Forelimb muscle (tissue), 1 donor: ENCODE data around the gene KLF12. TPM values are rescaled to one million over a fixed set of nuclear protein-coding genes. Genes with fewer than 3 reads are reported as not detected.

Experiments used
- DNase-seq: peaks from one replicate; pipeline ENCODE4 v3.0.0-alpha.2; 2013; ENCODE audit warnings: low read depth
- polyA plus RNA-seq: library from polyadenylated mRNA; unstranded; fragments of 120-200 nt; gene quantifications from one replicate; pipeline ENCODE4 v1.2.1, GENCODE V29; 2013; ENCODE audit not compliant: insufficient read length

KLF12 gene
- polyA plus RNA-seq, 1 donor: 19.5 TPM

DNA sequence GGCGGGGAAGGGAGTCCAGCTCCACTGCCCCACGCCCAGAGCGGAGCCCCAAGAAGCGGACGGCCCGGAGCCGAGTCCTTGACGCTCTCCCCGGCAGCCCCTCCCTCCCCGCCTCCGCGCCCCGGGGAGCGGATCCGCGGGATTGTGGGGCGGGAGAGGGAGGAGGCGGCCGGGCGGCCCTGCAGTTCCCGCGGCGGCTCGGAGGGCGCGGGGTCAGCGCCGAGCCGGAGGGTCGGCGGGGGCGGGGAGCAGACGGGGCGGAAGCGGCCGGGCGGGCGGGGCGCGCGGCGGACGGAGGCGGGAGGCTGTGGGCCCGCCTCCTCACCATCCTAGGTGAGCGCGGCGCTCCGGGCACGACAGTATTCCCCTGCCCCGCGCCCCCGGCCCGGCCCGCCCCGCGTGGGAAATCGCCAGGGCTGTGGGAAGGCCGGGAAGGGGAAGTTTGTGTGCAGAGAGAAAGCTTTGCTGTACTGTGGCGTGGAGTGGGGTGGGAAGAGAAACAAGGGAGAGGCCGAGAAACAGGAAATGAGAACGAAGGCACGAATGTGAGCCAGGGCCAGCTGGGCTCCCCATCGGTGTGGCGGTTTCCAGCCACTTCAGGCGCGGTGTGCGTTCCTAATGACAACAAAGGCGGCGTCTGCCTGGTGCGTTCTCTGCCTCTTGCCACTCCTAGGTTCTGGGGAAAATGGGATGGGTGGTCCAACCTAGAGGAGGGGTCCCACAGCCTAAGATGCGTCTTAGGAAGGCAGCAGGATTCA is 1.3 kb upstream of the KLF12 start:
- no peak for DNase-seq

DNA sequence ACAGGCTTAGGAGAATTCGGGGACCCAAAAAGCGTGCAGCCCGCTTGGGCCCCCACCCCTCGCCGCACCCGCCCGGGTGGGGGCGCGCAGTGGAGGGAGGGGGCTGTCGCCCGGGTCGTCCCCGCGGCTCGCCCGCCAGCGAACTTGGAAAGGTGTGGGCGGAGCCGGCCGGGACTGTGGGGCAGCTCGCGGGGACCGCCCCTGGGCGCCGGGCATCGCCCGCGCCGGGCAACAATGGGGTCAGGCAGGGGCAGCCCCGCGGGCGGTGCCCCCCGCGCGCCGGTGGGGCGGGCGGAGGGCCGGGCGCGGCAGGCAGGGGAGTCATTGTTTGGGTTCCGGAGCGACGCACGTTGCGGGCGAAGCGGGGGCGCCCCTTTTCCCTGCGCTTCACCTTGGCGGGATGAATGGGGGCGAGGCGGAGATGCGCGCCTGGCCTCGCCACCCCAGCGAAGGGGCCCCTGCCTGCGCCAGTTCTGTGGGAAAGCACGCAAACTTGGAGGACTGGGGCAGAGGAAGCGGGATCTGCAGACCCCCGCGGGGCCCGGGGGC is 647 bp upstream of the KLF12 start:
- DNase-seq: no peak

DNA sequence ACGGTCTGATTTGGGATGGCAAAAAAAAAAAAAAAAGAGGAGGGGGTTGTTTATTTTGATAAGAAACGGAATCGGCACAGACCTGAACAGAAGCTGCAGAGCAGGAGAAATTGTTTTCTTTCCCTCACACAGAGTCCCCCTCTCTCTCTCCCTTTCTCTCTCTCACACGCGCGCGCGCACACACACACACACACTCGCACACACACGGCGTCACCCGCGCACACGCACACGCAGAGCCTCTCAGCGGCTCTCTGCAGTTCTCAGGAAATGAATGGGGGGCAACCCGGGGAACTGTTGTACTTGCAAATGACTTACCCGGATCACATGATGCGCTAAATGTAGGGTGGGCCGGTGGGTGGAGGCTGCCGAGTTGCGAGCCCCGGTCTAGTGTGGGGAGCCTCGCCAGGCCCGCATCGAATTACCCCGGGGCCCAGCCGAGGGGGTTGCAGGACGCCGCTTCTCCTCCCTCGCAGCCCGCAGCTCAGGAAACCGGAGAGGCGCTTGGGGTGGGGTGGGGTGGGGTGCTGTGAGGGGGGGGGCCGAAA is 475 bp downstream of the KLF12 start:
- DNase-seq: peak; percentile 84

DNA sequence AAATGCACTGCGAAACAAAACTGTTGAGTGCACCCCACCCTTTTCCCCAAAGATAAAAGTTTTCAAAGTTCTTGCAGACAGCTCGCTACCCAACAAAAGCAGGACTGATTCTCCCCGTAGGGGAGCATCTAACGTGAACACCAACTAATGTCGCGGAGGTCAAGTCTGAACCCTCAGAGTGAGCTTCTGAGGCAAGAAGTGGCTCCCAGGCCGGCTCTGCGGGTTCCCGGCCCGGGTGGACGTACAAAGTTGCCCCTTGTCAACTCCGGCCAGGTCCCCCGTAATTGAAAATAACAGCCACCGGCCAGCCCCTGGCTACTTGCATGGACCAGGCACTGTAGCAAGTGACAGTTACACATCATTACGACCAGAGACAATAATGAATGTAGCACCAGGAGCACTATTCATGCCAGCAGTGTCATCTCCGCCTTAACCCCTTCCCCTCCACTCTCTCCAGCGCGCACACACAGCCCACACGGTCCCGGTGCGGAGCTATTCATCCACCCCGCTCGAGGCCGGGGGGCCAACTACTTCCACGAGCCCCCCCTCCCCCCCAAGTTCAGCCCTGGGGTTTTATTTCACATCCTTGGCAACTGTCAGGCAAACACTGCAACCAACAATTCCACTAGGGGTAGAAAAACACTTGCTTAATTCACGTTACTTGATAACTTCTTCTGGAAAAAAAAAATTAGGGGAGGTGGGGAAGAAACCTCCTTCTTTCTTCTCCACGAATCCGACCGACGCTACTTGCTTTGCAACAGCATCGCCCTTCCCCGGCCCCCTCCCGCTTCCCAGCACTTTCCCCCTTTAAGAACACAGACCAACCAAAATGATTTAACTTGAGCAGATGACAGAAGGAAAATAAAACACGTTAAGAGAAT is 1.2 kb downstream of the KLF12 start:
- DNase-seq: no peak

DNA sequence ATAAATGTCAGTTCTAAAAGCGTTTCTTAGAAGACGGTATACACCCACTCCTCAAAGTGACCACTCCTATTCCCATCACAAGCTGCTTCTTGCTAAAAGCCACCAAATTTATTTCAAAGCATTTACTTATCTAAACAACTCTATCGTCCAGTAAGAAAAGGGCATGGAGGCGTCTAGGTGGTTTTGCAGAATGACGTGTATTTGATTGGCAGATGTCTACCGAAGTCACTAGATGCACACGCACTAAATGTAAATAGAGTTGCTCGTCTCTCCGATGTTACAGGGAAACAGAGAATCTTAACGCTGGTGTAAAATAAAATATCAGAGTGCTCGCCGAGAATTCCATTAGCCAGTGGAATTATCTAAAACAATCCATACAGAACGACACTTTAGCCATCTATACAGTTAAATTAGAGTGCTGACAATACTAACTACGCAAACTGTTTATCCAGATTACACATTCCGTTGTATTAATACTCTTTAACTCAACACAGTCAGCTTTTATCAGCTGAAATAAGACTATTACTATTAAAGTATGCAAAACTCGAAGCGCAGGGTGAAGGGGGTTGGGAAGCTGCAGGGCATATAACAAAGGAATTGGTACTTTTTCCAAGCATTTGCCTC is 1.9 kb downstream of the KLF12 start:
- DNase-seq: no peak

DNA sequence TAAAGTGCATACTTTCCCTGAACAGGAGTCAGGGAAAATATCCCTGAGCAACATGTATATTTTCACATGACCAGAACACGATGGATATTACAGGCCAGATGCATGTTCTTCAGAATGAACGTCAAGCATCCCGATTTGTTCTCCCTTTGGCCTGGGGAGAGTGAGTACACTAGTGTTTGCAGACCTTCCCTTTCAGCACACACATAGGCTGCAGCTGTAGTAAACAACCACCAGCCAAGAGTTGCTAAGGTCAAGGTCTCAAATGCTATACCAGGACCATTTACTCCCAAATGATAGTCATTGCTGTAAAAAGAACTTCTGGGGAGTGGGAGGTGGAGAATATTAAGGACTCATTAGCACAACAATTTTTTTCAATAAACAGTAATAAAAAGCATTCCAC is 3.0 kb downstream of the KLF12 start:
- no peak for DNase-seq

DNA sequence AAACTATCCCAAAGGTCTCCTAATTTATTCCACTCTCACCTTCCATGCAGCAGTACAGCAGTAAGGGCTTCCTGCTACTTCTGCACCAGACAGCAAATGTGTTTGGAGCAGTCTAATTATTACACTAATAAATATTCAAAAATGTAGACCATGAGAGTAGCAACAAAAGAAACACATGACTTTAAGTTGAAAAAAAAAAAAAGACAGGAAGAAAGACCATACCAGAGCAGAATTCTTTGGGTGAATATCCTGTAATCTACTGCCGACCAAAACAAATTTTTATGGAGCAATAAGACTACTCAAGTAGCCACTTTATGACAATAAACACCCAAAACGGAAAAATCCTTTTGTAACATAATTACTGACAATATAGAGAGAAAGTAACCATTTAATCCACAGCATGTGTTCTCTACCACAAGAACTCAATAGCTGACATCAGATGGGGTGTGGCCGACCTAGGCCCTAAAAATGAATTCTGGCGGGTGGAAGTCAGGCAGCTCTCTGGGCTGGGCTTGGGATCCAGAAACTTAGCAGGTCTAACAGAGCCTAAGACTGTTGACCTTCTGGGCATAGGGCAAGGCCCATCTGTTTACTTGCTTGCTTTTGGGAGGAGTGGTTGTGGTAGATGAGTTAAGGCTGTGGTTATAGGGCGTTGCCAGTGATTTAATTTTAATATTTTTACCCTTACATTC is 4.6 kb downstream of the KLF12 start:
- no peak for DNase-seq

DNA sequence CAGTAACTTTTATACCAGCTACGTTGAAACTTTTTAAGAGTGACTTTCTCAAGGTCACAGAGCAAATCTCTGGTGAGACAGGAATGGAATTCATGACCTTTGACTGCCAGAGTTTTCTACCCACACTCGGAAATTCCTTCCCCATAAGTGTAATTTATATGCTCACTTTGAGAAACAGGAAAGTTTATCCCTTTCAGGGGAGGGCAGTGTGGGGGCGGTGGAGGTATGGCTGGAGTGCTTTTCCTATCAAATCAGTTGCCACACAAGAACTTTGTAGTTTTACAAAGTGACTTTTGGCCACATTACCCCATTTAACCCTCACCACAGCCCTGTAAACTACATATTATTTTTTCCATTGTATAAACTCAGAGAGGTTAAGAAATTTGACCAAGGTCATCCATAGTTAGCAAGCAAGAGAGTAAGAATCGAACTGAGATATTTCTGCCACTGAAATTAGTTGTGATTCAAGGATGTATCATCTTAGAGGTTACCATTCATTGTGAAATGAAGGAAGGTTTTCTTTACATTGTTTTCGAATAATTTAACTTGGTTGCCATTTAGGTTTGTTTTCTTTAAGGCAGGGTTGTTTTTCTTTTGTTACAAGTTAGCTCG is 5.9 kb downstream of the KLF12 start:
- no peak for DNase-seq

DNA sequence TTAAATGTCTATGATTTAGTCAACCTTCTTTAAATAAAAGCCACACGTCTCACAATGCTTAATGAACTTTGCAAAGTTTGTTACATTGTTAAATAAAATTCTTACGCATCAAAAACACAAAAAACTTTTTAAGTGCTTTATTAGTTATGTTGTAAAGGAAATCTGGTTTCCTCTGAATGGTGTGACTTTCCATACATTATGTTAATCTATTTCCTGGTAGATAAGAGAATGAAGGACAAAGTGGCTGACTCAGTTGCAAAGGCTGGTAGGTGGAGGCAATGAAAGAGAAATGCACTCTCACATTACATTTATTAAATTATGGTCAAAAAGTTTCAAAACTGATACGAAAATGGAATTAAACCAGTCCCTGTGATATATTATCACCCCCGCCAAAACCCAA is 15.9 kb downstream of the KLF12 start:
- no peak for DNase-seq

DNA sequence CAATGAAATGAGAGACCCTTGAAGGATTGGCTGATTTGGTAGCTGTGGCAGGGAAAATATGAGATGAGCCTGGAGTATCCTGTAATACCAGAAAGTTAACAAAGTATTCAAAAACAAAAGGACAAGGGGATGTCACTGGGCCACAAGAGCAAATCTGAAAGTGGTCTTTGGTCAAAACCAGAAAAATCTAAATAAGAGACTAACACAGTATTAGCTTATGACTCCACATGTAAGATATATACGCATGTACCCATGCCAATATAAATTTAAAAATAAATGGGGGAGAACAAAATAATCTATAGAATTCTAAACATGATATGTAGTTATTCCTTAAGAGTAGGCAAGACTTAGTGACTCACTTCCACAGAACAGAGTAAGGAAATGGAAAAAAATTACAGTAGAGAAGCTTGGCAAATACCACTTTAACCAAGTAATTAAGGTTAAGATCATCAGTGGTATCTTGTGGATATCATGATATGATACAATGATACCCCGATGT is 16.9 kb downstream of the KLF12 start:
- no peak for DNase-seq

DNA sequence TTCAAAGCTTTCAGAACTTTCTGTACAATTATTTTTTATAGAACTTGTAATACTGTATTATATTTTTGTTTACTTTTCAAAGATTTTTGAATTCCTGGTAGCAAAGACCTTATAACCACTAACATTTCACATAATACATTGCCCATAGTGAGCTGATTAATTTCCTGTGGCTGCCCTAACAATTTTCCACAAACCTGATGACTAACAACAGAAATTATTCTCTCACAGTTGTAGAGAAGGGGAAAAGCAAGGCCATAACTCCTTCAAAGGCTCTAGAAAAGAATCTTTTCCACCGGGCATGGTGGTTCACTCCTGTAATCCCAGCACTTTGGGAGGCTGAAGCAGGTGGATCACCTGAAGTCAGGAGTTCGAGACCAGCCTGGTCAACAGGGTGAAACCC is 19.1 kb downstream of the KLF12 start:
- no peak for DNase-seq

DNA sequence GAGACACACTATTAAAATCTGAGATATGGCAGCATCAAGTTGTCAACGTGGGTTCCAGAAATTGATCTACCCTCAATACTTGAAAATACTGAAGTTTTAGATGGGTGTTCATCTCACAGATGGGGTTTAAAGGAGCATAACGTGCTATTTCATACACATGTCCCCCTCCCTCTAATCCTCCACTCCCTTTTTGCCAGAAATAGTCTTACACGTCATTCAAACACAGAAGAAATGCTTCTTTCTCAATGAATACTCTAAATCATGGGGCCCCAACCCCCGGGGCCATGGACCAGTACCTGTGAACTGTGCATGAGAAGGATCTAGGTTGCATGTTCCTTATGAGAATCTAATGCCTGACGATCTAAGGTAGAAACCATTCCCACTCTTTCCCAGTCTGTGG is 19.6 kb downstream of the KLF12 start:
- DNase-seq: no peak

DNA sequence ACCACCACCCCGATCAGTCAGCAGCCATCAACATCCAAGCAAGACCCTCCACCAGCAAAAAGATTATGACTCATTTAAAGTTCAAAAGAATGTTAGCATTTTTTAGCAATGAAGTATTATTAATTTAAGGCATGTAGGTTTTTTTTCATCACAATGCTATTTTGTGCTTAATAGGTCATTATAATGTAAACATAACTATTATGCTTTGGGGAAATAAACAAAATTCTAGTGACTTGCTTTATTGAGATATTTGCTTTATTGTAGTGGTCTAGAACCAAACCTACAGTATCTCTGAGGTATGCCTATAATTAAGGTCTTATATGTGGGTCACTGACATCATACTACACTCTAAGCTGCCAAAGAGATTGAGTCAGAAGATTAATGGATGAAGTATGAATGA is 20.0 kb downstream of the KLF12 start:
- no peak for DNase-seq

DNA sequence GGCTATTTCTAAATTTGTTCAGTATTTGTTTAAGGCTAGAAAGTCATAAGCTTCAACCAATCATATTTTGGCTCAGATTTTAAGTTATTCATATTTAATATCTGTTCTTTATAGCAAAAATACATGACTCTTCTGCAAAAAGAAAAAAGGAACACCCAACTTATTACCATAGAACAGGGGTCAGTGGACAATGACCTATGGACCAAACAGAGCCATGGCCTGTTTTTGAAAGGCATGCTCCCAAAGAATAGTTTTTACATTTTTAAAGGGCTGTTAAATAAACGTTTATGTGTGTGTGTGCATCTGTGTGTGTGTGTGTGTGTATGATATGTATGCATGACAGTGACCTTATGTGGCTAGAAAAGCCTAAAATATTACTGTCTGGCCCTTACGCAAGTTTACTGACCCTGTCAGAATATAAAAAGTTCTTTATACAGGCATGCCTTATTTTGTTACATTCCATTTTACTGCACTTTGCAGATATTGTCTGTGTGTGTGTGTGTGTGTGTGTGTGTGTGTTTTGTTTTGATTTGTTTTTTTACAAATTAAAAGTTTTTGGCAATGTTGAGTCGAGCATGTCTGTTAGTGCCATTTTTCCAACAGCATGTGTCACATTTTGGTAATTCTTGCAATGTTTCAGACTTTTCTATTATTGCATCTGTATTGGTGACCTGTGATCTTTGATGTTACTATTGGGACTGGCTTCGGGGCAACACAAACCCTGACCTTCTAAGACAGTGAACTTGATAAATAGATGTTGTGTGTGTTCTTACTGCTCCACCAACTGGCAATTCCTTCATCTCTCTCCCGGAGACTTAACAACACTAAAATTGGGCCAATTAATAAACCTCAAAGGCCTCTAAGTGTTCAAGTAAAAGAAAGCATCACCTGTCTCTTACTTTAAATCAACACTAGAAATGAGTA is 22.0 kb downstream of the KLF12 start:
- DNase-seq: no peak

DNA sequence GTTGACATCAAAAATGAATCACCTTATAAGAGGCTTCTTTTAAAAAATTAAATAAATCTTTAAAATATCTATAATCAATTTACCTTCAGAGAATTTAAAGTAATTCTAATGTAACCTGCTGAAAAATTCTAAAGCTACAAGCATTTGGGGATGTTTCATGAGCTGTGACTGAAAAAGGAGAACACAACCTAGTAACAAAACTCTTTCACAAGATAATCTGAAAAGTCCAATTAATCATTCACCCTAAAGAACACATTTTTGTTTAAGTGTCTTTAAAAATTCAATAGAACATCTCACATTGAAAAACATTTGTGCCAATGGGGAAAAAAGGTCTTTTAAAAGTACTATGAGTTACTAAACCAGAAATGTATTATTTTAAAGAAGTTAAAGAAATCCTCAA is 22.8 kb downstream of the KLF12 start:
- no peak for DNase-seq

DNA sequence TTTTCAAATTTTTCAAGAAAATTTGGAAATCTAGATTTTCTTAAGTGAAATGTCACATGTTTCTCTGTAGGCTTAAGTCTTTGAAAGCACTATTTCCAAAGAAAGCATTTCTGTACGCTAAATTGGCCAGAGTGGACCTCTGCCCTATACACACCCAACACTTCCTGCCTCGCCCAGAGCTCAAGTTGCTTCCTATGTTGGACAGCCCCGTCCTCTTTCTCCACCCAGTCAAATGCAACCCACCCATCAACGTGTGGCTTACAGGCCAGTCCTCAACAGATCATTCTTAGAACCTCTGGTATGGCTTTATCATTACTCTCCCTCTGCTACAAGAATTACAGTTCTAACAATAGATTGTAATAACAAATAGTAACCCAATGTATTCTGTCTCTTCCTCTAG is 24.2 kb downstream of the KLF12 start:
- DNase-seq: no peak

DNA sequence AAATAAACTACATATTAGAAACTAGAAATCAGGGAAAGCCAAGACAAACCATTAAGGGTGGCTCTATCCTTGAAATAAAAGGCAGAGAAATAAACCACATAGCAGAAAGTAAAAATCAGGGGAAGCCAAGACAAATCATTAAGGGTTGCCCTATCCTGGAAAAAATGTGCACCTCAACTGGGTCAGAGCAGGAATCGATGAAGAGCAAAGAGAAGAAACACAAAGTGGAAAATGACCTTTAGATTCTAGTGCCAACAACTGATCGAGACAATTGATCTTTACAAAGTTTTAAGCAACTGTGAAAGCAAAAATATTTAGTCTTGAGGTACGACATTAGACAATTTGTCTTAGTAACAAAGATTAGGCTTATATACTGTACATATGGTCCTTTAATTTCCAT is 26.6 kb downstream of the KLF12 start:
- DNase-seq: no peak

DNA sequence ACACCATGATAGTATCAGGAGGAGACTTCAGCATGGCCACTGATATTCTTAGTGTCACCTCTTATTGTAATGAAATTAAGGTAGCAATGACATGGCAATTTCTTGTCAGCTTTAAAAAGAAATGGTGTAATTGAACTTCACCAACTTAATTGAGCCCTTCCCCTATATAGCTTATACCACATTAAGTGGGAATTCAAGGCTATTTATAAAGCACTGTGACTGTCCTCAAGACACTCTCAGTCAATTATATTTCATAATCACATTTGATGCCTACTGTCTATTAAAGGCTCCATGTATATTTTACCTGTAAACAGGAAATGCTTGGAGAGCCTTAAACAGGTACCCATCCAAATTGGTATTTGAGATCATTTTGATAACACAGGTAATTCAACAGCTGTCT is 28.3 kb downstream of the KLF12 start:
- no peak for DNase-seq

DNA sequence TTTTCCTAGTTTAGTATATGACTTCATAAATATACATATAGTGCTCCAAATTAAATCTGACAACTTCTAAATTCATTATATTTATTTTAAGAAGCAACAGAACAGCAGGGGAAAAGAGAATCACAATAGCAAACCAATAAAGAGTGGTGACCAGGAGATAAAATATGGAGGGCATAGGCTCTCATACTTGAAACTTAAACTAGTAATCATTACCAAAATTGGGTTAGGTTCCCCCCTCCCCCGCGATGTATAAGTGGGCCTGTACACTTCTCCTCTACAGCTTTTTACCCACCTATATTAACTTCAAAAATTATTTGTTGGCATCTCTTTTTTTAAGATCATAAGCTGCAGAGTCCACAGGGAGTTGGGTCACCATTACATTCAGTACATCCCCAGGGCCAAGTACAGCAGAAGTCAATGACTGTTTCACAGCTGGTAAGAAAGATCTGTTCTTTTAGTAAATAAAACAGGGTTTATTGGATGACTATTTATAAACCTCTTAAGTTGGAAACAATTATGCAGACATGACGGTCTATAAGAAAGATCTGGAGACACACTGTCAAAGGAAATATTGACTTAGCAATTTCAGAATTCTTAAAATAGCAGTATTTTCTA is 29.4 kb downstream of the KLF12 start:
- DNase-seq: no peak
